Type B pancreatic cell (in vitro differentiated cells): Measurements from ENCODE around the gene EML3. TPM values are rescaled to one million over a fixed set of nuclear protein-coding genes. Genes with fewer than 3 reads are reported as not detected.
"Not testable (repeated sequence)": the region's sequence is repeated elsewhere in the genome, so short reads cannot be mapped to it uniquely, and the experiment has no call there.

Experiments
- DNase-seq: peaks from one replicate; pipeline ENCODE4 v3.0.0; 2021; ENCODE audit warnings: mixed read lengths; ENCODE audit not compliant: unreplicated experiment; ENCODE audit errors: extremely low spot score
- H3K27ac Mint-ChIP-seq: 2 replicates; pipeline ENCODE4 v1.8.0; 2021; ENCODE audit warnings: mild to moderate bottlenecking, mixed read lengths
- H3K27me3 Mint-ChIP-seq: 2 replicates; pipeline ENCODE4 v1.8.0; 2021; ENCODE audit warnings: mixed read lengths
- H3K36me3 Mint-ChIP-seq: 2 replicates; pipeline ENCODE4 v1.8.0; 2021; ENCODE audit warnings: mixed read lengths
- H3K4me1 Mint-ChIP-seq: one replicate; pipeline ENCODE4 v1.8.0; 2021; ENCODE audit warnings: mixed read lengths; ENCODE audit not compliant: unreplicated experiment
- H3K4me3 Mint-ChIP-seq: 2 replicates; pipeline ENCODE4 v1.8.0; 2021; ENCODE audit warnings: mild to moderate bottlenecking, mixed read lengths
- H3K9me3 Mint-ChIP-seq: 2 replicates; pipeline ENCODE4 v1.8.0; 2021; ENCODE audit warnings: mixed read lengths
- long read RNA-seq: library from polyadenylated mRNA; unstranded; transcript quantifications from one replicate; pipeline ENCODE4 v2.0.0, GENCODE V29; 2020
- total RNA-seq: library from RNA; stranded (reverse); gene quantifications from 2 replicates; pipeline ENCODE4 v1.2.1, GENCODE V29; 2021; ENCODE audit warnings: low replicate concordance
- TF ChIP-seq, protein P1 (sequence below): fragments of 200-600 bp; sonication (generic); conservative IDR thresholded peaks from 2 replicates; pipeline ENCODE4 v1.5.0; 2021; ENCODE audit warnings: antibody characterized with exemption, mild to moderate bottlenecking

EML3 gene, protein sequence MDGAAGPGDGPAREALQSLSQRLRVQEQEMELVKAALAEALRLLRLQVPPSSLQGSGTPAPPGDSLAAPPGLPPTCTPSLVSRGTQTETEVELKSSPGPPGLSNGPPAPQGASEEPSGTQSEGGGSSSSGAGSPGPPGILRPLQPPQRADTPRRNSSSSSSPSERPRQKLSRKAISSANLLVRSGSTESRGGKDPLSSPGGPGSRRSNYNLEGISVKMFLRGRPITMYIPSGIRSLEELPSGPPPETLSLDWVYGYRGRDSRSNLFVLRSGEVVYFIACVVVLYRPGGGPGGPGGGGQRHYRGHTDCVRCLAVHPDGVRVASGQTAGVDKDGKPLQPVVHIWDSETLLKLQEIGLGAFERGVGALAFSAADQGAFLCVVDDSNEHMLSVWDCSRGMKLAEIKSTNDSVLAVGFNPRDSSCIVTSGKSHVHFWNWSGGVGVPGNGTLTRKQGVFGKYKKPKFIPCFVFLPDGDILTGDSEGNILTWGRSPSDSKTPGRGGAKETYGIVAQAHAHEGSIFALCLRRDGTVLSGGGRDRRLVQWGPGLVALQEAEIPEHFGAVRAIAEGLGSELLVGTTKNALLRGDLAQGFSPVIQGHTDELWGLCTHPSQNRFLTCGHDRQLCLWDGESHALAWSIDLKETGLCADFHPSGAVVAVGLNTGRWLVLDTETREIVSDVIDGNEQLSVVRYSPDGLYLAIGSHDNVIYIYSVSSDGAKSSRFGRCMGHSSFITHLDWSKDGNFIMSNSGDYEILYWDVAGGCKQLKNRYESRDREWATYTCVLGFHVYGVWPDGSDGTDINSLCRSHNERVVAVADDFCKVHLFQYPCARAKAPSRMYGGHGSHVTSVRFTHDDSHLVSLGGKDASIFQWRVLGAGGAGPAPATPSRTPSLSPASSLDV
- 46.0 and 76.0 TPM in 2 replicates for total RNA-seq
- long read RNA-seq, result 0 reads

DNA sequence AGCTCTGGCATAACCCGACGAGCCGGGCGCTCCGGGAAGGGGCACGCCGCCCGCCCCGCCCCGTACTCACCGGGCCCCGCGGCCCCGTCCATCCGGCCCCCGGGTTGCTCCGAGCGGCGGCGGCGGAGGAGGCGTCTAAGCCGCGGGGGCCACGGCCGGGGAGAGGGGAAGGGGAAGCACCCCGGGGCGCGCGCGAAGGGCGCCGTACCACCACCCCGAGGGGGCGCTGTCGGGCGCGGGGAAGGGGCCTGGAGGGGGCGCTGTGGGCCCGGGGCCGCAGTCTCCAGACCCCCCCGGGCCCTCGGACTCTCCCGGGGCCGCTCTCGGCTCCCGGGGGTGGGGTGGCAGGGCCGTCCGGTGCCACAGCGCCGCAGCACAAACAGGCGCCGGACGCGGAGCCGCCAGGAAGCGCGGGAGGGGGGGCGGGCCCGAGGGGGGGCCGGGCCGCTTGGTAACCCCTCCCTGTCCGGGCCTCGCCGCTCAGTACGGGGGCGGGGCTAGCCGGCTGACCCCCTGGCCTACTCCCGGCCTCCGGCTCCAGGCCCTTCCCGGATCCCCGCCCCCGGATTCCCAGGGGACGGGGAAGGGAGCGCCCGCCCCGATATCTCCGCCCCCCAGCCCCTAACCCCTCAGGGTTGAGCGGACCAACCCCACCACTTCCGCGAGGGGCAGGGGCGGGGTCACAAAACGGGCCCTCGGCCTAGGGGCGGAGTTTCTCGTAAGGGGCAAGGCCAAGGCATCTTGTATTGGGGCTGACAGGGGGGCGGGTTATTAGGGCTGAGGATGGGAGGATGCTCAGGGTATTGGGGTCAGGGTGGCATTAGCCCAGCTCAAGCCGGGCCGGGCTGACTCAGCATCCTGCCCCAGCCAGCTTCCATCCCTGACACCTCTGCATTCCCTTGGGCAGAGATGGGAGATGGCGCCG lies at the start of gene EML3, which contains the start of gene ROM1:
Gene EML3 (minus strand): TSS at position 410 of the 925 bp plus-strand sequence. CDS start 318 bp downstream, at position 92.
Gene ROM1 (plus strand): TSS at position 892 of the 925 bp plus-strand sequence. CDS start 25 bp downstream, at position 917.
- Mint-ChIP-seq H3K27ac (peak within 1 kb of the TSS; percentile 97), H3K4me3 (peak within 1 kb of the TSS; percentile 99), H3K36me3 (peaks cover 4% of the 10 kb centered on the region), H3K9me3 (no peaks in the 10 kb centered on the region), H3K4me1 (peaks cover 18% of the 10 kb centered on the region), H3K27me3 (no peaks in the 10 kb centered on the region)
- TF ChIP-seq, protein P1, sequence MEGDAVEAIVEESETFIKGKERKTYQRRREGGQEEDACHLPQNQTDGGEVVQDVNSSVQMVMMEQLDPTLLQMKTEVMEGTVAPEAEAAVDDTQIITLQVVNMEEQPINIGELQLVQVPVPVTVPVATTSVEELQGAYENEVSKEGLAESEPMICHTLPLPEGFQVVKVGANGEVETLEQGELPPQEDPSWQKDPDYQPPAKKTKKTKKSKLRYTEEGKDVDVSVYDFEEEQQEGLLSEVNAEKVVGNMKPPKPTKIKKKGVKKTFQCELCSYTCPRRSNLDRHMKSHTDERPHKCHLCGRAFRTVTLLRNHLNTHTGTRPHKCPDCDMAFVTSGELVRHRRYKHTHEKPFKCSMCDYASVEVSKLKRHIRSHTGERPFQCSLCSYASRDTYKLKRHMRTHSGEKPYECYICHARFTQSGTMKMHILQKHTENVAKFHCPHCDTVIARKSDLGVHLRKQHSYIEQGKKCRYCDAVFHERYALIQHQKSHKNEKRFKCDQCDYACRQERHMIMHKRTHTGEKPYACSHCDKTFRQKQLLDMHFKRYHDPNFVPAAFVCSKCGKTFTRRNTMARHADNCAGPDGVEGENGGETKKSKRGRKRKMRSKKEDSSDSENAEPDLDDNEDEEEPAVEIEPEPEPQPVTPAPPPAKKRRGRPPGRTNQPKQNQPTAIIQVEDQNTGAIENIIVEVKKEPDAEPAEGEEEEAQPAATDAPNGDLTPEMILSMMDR, result peak; percentile 99
- DNase-seq, result peak; percentile 86

DNA sequence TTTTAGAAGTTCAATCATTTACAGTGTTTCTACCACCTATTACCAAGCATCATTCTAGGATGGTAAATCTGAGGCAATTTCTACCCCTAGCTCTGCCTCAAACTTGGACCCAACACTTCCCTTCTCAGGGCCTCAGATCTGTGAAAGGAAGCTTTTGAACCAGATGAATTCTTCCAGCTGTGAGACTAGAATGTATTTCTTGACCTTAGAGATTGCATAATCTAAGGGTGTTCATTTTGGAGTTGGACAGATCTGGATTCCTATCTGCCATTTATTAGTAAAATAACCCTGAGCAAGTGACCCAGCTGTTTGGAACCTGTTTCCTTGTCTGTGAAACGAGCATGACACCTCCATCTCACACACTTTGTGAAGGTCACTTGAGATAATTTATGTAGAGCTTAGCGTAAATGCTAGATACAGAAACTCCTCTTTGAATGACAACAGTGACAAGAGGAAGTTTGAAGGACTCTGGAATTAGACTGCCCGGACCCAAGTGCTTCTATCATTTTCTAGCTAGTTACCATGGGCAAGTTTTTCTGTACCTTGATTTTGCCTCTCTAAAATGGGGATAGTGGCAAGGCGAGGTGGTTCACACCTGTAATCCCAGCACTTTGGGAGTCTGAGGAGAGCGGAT lies 44.3 kb upstream of the EML3 start:
- Mint-ChIP-seq H3K4me1 (peaks cover 15% of the 10 kb centered on the region), H3K36me3 (no peaks in the 10 kb centered on the region), H3K4me3 (peak overlapping the region; percentile 13), H3K27ac (peak overlapping the region; percentile 30), H3K9me3 (no peaks in the 10 kb centered on the region), H3K27me3 (no peaks in the 10 kb centered on the region)
- DNase-seq, result no peak
- TF ChIP-seq, protein P1, result no peak

DNA sequence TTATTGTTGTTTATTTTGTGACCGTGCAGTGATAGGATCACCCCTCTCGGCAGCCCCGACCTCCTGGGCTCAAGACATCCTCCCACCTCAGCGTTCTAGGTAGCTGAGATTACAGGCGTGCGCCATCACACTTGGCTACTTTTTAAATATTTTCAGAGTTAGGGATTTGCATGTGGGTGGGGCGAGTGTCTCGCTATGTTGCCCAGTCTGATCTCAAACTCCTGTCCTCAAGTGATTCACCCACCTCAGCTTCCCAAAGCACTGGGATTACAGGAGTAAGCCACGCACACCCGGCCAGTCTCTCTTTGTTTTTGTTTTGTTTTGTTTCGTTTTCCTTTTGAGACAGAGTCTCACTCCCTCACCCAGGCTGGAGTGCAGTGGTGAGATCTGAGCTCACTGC lies 41.7 kb upstream of the EML3 start:
- Mint-ChIP-seq H3K4me3 (peak overlapping the region; percentile 22), H3K9me3 (no peaks in the 10 kb centered on the region), H3K27me3 (no peaks in the 10 kb centered on the region), H3K27ac (peak overlapping the region; percentile 23), H3K36me3 (no peaks in the 10 kb centered on the region), H3K4me1 (peaks cover 15% of the 10 kb centered on the region)
- TF ChIP-seq, protein P1, result no peak
- DNase-seq, result no peak

DNA sequence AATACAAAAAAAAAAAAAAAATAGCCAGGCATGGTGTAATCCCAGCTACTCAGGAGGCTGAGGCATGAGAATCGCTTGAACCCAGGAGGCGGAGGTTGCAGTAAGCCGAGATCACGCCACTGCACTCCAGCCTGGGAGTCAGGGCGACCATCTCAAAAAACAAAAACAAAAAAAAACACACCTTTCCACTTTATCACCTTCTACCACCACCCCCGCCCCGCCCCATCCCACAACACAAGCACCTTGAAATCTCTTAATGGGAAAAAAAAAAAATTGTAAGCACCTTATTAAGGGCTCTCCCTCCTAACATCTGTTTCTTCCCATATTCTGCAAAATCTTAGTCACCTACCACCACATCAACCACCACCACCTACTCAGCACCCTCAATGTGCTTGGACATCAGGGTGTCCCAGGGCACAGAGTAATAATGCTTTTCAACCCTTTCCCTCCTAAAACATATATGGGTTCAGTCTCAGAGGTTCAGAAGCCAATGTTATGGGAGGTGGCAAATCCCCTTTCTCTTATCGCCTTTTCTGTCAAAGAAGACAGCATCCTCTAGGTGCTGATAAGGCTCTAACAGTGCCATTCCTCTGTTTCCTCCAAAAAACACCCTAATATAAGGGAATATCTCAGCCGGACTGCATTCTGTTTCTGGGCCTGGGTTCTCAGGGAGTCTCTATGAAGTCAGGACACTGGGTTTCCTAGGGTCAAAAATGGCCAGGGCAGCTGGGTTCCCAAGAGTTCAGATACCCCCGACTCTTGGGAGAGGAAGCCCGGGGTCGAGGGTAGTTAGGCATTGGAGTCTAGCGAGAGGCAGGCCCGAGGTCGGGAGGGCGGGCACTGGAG lies 39.8 kb upstream of the EML3 start:
- DNase-seq, result no peak
- Mint-ChIP-seq H3K4me1 (peaks cover 15% of the 10 kb centered on the region), H3K9me3 (no peaks in the 10 kb centered on the region), H3K27me3 (no peaks in the 10 kb centered on the region), H3K27ac (peak overlapping the region; percentile 97), H3K4me3 (peak overlapping the region; percentile 93), H3K36me3 (no peaks in the 10 kb centered on the region)
- TF ChIP-seq, protein P1, result no peak

DNA sequence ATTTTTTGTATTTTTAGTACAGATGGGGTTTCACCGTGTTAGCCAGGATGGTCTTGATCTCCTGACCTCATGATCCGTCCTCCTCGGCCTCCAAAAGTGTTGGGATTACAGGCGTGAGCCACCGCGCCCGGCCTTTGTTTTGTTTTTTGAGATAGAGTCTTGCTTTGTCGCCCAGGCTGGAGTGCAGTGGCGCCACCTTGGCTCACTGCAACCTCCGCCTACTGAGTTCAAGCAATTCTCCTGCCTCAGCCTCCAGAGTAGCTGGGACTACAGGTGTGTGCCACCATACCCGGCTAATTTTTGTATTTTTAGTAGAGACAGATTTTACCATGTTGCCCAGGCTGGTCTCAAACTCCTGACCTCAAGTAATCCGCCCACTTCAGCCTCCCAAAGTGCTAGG lies 37.7 kb upstream of the EML3 start:
- H3K4me1 Mint-ChIP-seq, result peaks cover 17% of the 10 kb centered on the region
- H3K27ac Mint-ChIP-seq, DNase-seq: not testable (repeated sequence)

More for the DNA sequence above, 37.7 kb upstream of the EML3 start:
- not testable (repeated sequence) for H3K9me3 Mint-ChIP-seq, H3K36me3 Mint-ChIP-seq, H3K4me3 Mint-ChIP-seq, H3K27me3 Mint-ChIP-seq
